Breast epithelium (tissue), 4 donors: Measurements from ENCODE around the gene SMPX. TPM values are rescaled to one million over a fixed set of nuclear protein-coding genes. Genes with fewer than 3 reads are reported as not detected.

ENCODE experiments used
- DNase-seq, 2 donors: peaks; one replicate each; pipeline ENCODE4 v3.0.0-alpha.2; 2019; ENCODE audit warnings: low spot score in 2 of 2
- H3K27ac ChIP-seq, 2 donors: fragments of 200-600 bp; sonication (generic) in 1 of 2; one replicate each; pipeline ENCODE4 v1.5.1; 2016 to 2019; ENCODE audit warnings: mild to moderate bottlenecking in 1 of 2
- H3K27me3 ChIP-seq, 2 donors: fragments of 200-600 bp; sonication (generic) in 1 of 2; one replicate each; pipeline versions ENCODE4 v1.5.1 to v1.6.0; 2017 to 2019; ENCODE audit warnings: control low read depth in 1 of 2, mild to moderate bottlenecking in 1 of 2
- H3K36me3 ChIP-seq: fragments of 200-600 bp; one replicate; pipeline ENCODE4 v1.5.1; 2019
- H3K4me1 ChIP-seq, 2 donors: fragments of 200-600 bp; sonication (generic); one replicate each; pipeline ENCODE4 v1.5.1; 2016 to 2019; ENCODE audit warnings: control low read depth in 1 of 2
- H3K4me3 ChIP-seq, 3 donors: fragments of 200-600 bp; sonication (generic); 1 replicate in 2 of 3; 2 replicates in 1 of 3; pipeline ENCODE4 v1.5.1; 2016 to 2019; ENCODE audit warnings: mild to moderate bottlenecking in 3 of 3, moderate library complexity in 2 of 3
- H3K9me3 ChIP-seq, 2 donors: fragments of 200-600 bp; sonication (generic) in 1 of 2; one replicate each; pipeline ENCODE4 v1.5.1; 2016 to 2019; ENCODE audit warnings: control low read depth in 1 of 2
- CTCF ChIP-seq, 3 donors: fragments of 450-650 bp; IDR thresholded peaks; one replicate each; pipeline ENCODE4 v1.5.1; 2016 to 2017; ENCODE audit warnings: antibody characterized with exemption in 3 of 3, mild to moderate bottlenecking in 3 of 3, moderate library complexity in 3 of 3
- POLR2A ChIP-seq: fragments of 450-650 bp; IDR thresholded peaks from one replicate; pipeline ENCODE4 v1.6.1; 2016; ENCODE audit warnings: antibody characterized with exemption, mild to moderate bottlenecking, moderate library complexity
- POLR2AphosphoS5 ChIP-seq, 3 donors: sonication (generic); formaldehyde crosslinking; IDR thresholded peaks; one replicate each; pipeline ENCODE4 v1.6.1; 2017; ENCODE audit warnings: antibody characterized with exemption in 3 of 3
- intact Hi-C: fragments of 100-400 bp; cut with DNase I; formaldehyde crosslinking; loops from one replicate; pipeline ENCODE4 v1.15.1; 2023; ENCODE audit warnings: low total_unique reads
- total RNA-seq, 3 donors: library from RNA; depleted of rRNA; stranded (reverse); fragments of >200 nt; gene quantifications; one replicate each; pipeline ENCODE4 v1.1.0, GENCODE V29; 2016

The SMPX gene
- total RNA-seq, 3 donors from 2014 or later: 1.0 TPM; not detected in 2

- peaks cover 0 to 42% of the 10 kb centered on the region in 2 donors for H3K27me3 ChIP-seq
- TF ChIP-seq POLR2A (no peak), CTCF (IDR thresholded peaks at IDR 0.05) (no peak), POLR2AphosphoS5 (IDR thresholded peaks at IDR 0.05) (no peak)
- intact Hi-C loops: no loop called here
- no peaks in the 10 kb centered on the region for H3K36me3 ChIP-seq
- no peak overlapping the region for H3K4me3 ChIP-seq
- H3K4me1 ChIP-seq: no peaks in the 10 kb centered on the region
- DNase-seq: no peak
- H3K9me3 ChIP-seq: no peaks in the 10 kb centered on the region
- peak overlapping the region; percentile 38 to 44 for H3K27ac ChIP-seq
Measured at GRCh38 chrX:21734175-21734574, 23.7 kb downstream of the SMPX start.

- no peak overlapping the region for H3K27ac ChIP-seq
- H3K9me3 ChIP-seq: no peaks in the 10 kb centered on the region
- DNase-seq: no peak
- intact Hi-C loops: no loop called here
- H3K27me3 ChIP-seq: peaks cover 0 to 40% of the 10 kb centered on the region in 2 donors
- no peaks in the 10 kb centered on the region for H3K4me1 ChIP-seq
- H3K36me3 ChIP-seq: no peaks in the 10 kb centered on the region
- H3K4me3 ChIP-seq: no peak overlapping the region
- TF ChIP-seq CTCF (IDR thresholded peaks at IDR 0.05): no peak
- no peak for TF ChIP-seq POLR2AphosphoS5 (IDR thresholded peaks at IDR 0.05)
- no peak for TF ChIP-seq POLR2A
Measured at GRCh38 chrX:21733705-21734104, 24.2 kb downstream of the SMPX start.

GRCh38 chrX:21730026-21730425, 27.9 kb downstream of the SMPX start:
- Histone ChIP-seq H3K4me1 (no peaks in the 10 kb centered on the region), H3K9me3 (no peaks in the 10 kb centered on the region), H3K27ac (no peak overlapping the region), H3K27me3 (peaks cover 0 to 53% of the 10 kb centered on the region in 2 donors), H3K36me3 (no peaks in the 10 kb centered on the region), H3K4me3 (no peak overlapping the region)
- DNase-seq: no peak
- intact Hi-C loops: no loop called here
- TF ChIP-seq POLR2AphosphoS5 (IDR thresholded peaks at IDR 0.05) (no peak), POLR2A (no peak), CTCF (IDR thresholded peaks at IDR 0.05) (no peak)

GRCh38 chrX:21728276-21728968, 29.5 kb downstream of the SMPX start:
- no peaks in the 10 kb centered on the region for H3K9me3 ChIP-seq
- H3K4me1 ChIP-seq: no peaks in the 10 kb centered on the region
- no peak for TF ChIP-seq POLR2A
- TF ChIP-seq CTCF (IDR thresholded peaks at IDR 0.05): no peak
- no peak for TF ChIP-seq POLR2AphosphoS5 (IDR thresholded peaks at IDR 0.05)
- intact Hi-C loops: no loop called here
- H3K4me3 ChIP-seq: no peak overlapping the region
- H3K27me3 ChIP-seq: peaks cover 0 to 51% of the 10 kb centered on the region in 2 donors
- no peak for DNase-seq
- no peaks in the 10 kb centered on the region for H3K36me3 ChIP-seq
- no peak overlapping the region for H3K27ac ChIP-seq

- intact Hi-C loops: no loop called here
- Histone ChIP-seq H3K27ac (no peak overlapping the region), H3K4me1 (no peaks in the 10 kb centered on the region), H3K4me3 (no peak overlapping the region), H3K36me3 (no peaks in the 10 kb centered on the region), H3K27me3 (peaks cover 0 to 46% of the 10 kb centered on the region in 2 donors), H3K9me3 (no peaks in the 10 kb centered on the region)
- no peak for DNase-seq
- TF ChIP-seq CTCF (IDR thresholded peaks at IDR 0.05): no peak
- TF ChIP-seq POLR2A: no peak
- TF ChIP-seq POLR2AphosphoS5 (IDR thresholded peaks at IDR 0.05): no peak
Measured at GRCh38 chrX:21725916-21726315, 32.0 kb downstream of the SMPX start.
